K562 (cell line): ENCODE data around the gene NPIPB6. TPM values are rescaled to one million over a fixed set of nuclear protein-coding genes. Genes with fewer than 3 reads are reported as not detected.

Source experiments
- BDP1 ChIP-seq: IDR thresholded peaks from 3 replicates; pipeline ENCODE4 v1.6.1; 2011; ENCODE audit not compliant: insufficient read length, insufficient read depth
- CTBP1 ChIP-seq: fragments of 450-650 bp; IDR thresholded peaks from 2 replicates; pipeline ENCODE4 v1.6.1; 2016; ENCODE audit warnings: borderline replicate concordance
- NCOA6 ChIP-seq: fragments of 450-650 bp; IDR thresholded peaks from 2 replicates; pipeline ENCODE4 v1.6.1; 2017; ENCODE audit warnings: mild to moderate bottlenecking
- NFE2L1 ChIP-seq: fragments of 450-650 bp; IDR thresholded peaks from 2 replicates; pipeline ENCODE4 v1.6.1; 2016; ENCODE audit warnings: missing genetic modification characterization, low read depth, mild to moderate bottlenecking, missing compliant biosample characterization, moderate library complexity, borderline replicate concordance
- RAD21 ChIP-seq, 2 experiments: fragments of 250-450 bp in 1 of 2; fragments of 450-650 bp in 1 of 2; sonication (Bioruptor Pico) in 1 of 2; formaldehyde crosslinking in 1 of 2; IDR thresholded peaks in 1 of 2; conservative IDR thresholded peaks in 1 of 2; 2 replicates each; pipeline versions ENCODE4 v1.4.0 to v1.8.0; 2020 to 2022; ENCODE audit warnings: mild to moderate bottlenecking in 2 of 2, moderate library complexity in 1 of 2
- ZC3H11A ChIP-seq: IDR thresholded peaks from 2 replicates; pipeline ENCODE4 v1.6.1; 2012; ENCODE audit warnings: low read depth, low read length, improper control_type of control experiment
- ZKSCAN1 ChIP-seq: fragments of 150-350 bp; IDR thresholded peaks from 2 replicates; pipeline ENCODE4 v1.6.1; 2016; ENCODE audit warnings: low read depth, low read length
- polyA plus RNA-seq, 8 experiments: library from polyadenylated mRNA; depleted of rRNA in 4 of 8; stranded (reverse) in 5 of 8; unstranded in 3 of 8; fragments of >200 nt; fragmentation: Nextera tagmentation in 2 of 8; fragmentation: Illumina TruSeq in 1 of 8; extraction: Ambion mirVana in 2 of 8; extraction: Trizol in 1 of 8; gene quantifications; 2 replicates each; pipeline versions ENCODE4 v1.2.1 to v1.2.3, GENCODE V29; 2011 to 2014; ENCODE audit warnings: inconsistent platforms in 1 of 8, missing spikeins in 1 of 8
- total RNA-seq, 7 experiments: library from RNA; depleted of rRNA in 6 of 7; stranded (reverse); fragments of >200 nt in 6 of 7; fragmentation: Illumina TruSeq in 2 of 7; extraction: Trizol in 2 of 7; gene quantifications; 2 replicates each; pipeline versions ENCODE4 v1.2.1 to v1.2.3, GENCODE V29; 2011 to 2021; ENCODE audit warnings: low replicate concordance in 1 of 7
- TF ChIP-seq, protein P1 (sequence below): fragments of 450-650 bp; IDR thresholded peaks from 2 replicates; pipeline ENCODE4 v1.6.1; 2018; ENCODE audit warnings: mild to moderate bottlenecking, low read depth; ENCODE audit not compliant: partially characterized antibody
- TF ChIP-seq, protein P2 (sequence below), 2 experiments: IDR thresholded peaks; 2 replicates each; pipeline ENCODE4 v1.6.1; 2011; ENCODE audit warnings: borderline replicate concordance in 1 of 2, control low read depth in 1 of 2, low read depth in 1 of 2, low read length in 1 of 2, mild to moderate bottlenecking in 1 of 2, mixed read lengths in 1 of 2, moderate library complexity in 1 of 2; ENCODE audit not compliant: insufficient read depth in 1 of 2, insufficient read length in 1 of 2, poor library complexity in 1 of 2, severe bottlenecking in 1 of 2; ENCODE audit errors: extremely low read depth in 1 of 2
- TF ChIP-seq, protein P3 (sequence below): sonication (generic); formaldehyde crosslinking; IDR thresholded peaks from 2 replicates; pipeline ENCODE4 v1.4.0; 2020; ENCODE audit warnings: mild to moderate bottlenecking, missing genetic modification reagents
- TF ChIP-seq, protein P4 (sequence below), 2 experiments: IDR thresholded peaks in 1 of 2; conservative IDR thresholded peaks in 1 of 2; 2 replicates each; pipeline ENCODE4 v1.6.1; 2016; ENCODE audit warnings: low read depth in 2 of 2, mild to moderate bottlenecking in 1 of 2, missing compliant biosample characterization in 1 of 2, missing genetic modification characterization in 1 of 2, moderate library complexity in 1 of 2

Gene NPIPB6
- total and polyA plus RNA-seq, 9 of the 15 experiments (the other 6 are each of a cell fraction or from before 2014, with no cell fraction given), result 0.03 to 0.91 (median 0.40) TPM; not detected in 1

DNA sequence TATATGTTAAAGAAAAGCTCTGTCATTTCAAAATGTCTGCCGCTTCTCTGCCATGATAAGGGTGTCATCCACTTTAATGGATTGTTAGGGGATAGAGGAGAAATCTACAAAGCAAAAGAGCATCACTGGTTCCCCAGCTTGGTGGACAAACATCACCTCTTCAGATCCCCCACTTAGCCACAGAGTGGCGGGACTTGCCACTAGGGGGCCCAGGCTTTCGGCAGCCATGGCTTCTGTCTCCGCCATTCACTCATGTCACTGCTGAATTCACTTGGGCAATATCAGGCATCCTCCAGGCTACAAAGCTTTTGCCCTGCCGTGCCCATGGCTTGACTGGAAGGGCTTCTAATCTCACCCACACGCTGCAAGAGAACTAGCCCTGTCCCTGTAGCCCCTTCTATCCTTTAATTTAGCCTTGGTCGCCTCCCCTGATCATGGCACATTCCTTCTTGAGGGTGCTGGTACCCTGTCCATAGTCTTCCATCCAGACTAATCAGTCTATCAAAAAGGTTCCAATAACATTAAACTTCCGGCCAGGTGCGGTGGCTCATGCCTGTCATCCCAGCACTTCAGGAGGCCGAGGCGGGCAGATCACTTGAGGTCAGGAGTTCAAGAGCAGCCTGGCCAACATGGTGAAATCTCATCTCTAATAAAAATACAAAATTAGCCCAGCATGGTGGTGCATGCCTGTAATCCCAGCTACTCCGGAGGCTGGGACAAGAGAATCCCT is 36.3 kb downstream of the NPIPB6 start (continued):
- TF ChIP-seq, protein P1, sequence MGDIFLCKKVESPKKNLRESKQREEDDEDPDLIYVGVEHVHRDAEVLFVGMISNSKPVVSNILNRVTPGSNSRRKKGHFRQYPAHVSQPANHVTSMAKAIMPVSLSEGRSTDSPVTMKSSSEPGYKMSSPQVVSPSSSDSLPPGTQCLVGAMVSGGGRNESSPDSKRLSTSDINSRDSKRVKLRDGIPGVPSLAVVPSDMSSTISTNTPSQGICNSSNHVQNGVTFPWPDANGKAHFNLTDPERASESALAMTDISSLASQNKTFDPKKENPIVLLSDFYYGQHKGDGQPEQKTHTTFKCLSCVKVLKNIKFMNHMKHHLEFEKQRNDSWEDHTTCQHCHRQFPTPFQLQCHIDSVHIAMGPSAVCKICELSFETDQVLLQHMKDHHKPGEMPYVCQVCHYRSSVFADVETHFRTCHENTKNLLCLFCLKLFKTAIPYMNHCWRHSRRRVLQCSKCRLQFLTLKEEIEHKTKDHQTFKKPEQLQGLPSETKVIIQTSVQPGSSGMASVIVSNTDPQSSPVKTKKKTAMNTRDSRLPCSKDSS, result no peak
- TF ChIP-seq ZC3H11A, result no peak
- TF ChIP-seq, protein P2, sequence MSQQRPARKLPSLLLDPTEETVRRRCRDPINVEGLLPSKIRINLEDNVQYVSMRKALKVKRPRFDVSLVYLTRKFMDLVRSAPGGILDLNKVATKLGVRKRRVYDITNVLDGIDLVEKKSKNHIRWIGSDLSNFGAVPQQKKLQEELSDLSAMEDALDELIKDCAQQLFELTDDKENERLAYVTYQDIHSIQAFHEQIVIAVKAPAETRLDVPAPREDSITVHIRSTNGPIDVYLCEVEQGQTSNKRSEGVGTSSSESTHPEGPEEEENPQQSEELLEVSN (IDR thresholded peaks at IDR 0.05; ENCODE audit: borderline replicate concordance in 1 of 2, extremely low read depth in 1 of 2, insufficient read depth in 1 of 2, insufficient read length in 1 of 2, low read depth in 1 of 2, low read length in 1 of 2, poor library complexity in 1 of 2, severe bottlenecking in 1 of 2), result no peak
- no peak for TF ChIP-seq NFE2L1
- TF ChIP-seq ZKSCAN1, result no peak
- TF ChIP-seq, protein P3, sequence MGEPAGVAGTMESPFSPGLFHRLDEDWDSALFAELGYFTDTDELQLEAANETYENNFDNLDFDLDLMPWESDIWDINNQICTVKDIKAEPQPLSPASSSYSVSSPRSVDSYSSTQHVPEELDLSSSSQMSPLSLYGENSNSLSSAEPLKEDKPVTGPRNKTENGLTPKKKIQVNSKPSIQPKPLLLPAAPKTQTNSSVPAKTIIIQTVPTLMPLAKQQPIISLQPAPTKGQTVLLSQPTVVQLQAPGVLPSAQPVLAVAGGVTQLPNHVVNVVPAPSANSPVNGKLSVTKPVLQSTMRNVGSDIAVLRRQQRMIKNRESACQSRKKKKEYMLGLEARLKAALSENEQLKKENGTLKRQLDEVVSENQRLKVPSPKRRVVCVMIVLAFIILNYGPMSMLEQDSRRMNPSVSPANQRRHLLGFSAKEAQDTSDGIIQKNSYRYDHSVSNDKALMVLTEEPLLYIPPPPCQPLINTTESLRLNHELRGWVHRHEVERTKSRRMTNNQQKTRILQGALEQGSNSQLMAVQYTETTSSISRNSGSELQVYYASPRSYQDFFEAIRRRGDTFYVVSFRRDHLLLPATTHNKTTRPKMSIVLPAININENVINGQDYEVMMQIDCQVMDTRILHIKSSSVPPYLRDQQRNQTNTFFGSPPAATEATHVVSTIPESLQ (CRISPR knock-in tag), result no peak
- 0 out of 2 replicates have a peak, but pooled peaks have one; percentile 24 for TF ChIP-seq CTBP1
- peak; percentile 49 to 74 for TF ChIP-seq RAD21 (CRISPR knock-in tag; conservative IDR thresholded peaks at IDR 0.05 in 1 of 2, IDR thresholded peaks at IDR 0.05 in 1 of 2)
- TF ChIP-seq NCOA6, result no peak
- TF ChIP-seq BDP1, result no peak
- TF ChIP-seq, protein P4, sequence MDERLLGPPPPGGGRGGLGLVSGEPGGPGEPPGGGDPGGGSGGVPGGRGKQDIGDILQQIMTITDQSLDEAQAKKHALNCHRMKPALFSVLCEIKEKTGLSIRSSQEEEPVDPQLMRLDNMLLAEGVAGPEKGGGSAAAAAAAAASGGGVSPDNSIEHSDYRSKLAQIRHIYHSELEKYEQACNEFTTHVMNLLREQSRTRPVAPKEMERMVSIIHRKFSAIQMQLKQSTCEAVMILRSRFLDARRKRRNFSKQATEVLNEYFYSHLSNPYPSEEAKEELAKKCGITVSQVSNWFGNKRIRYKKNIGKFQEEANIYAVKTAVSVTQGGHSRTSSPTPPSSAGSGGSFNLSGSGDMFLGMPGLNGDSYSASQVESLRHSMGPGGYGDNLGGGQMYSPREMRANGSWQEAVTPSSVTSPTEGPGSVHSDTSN (CRISPR knock-in tag; IDR thresholded peaks at IDR 0.05; ENCODE audit: low read depth), result no peak
- TF ChIP-seq, protein P4 (tag; conservative IDR thresholded peaks at IDR 0.05; ENCODE audit: low read depth), result 0 out of 2 replicates have a peak, but pooled peaks have one; percentile 13
